GM23338 (cell line): ENCODE measurements around the gene CHGA. TPM values are rescaled to one million over a fixed set of nuclear protein-coding genes. Genes with fewer than 3 reads are reported as not detected.

Experiments
- CREB1 ChIP-seq: fragments of 250-450 bp; sonication (Bioruptor Pico); IDR thresholded peaks from 2 replicates; pipeline ENCODE4 v1.5.0; 2020; ENCODE audit warnings: low read depth, mild to moderate bottlenecking, moderate library complexity
- EZH2 ChIP-seq: fragments of 200-600 bp; sonication (generic); IDR thresholded peaks from one replicate; pipeline ENCODE4 v1.8.0; 2017; ENCODE audit warnings: antibody characterized with exemption, mild to moderate bottlenecking, low read depth; ENCODE audit not compliant: unreplicated experiment
- EZH2phosphoT487 ChIP-seq: fragments of 200-600 bp; sonication (generic); IDR thresholded peaks from one replicate; pipeline ENCODE4 v1.8.1; 2018; ENCODE audit warnings: antibody characterized with exemption; ENCODE audit not compliant: unreplicated experiment
- JUNB ChIP-seq: IDR thresholded peaks from one replicate; pipeline ENCODE4 v1.6.1; 2016; ENCODE audit warnings: antibody characterized with exemption; ENCODE audit not compliant: unreplicated experiment
- NANOG ChIP-seq: IDR thresholded peaks from 2 replicates; pipeline ENCODE4 v1.6.1; 2016; ENCODE audit warnings: antibody characterized with exemption, borderline replicate concordance
- STAT1 ChIP-seq: IDR thresholded peaks from one replicate; pipeline ENCODE4 v1.6.1; 2016; ENCODE audit warnings: antibody characterized with exemption; ENCODE audit not compliant: unreplicated experiment
- ZNF114 ChIP-seq: fragments of 250-450 bp; sonication (Bioruptor Pico); IDR thresholded peaks from 2 replicates; pipeline ENCODE4 v1.5.0; 2020; ENCODE audit warnings: mild to moderate bottlenecking, moderate library complexity
- ZNF331 ChIP-seq: fragments of 250-450 bp; sonication (Bioruptor Pico); IDR thresholded peaks from 2 replicates; pipeline ENCODE4 v1.5.0; 2020; ENCODE audit warnings: low read depth, mild to moderate bottlenecking, moderate library complexity
- polyA plus RNA-seq: library from polyadenylated mRNA; unstranded; fragments of >200 nt; fragmentation: Nextera tagmentation; extraction: Ambion mirVana; gene quantifications from 2 replicates; pipeline ENCODE4 v1.2.1, GENCODE V29; 2016
- total RNA-seq: library from RNA; depleted of rRNA; stranded (reverse); fragments of >200 nt; shearing (Covaris generic); gene quantifications from 2 replicates; pipeline ENCODE4 v1.2.3, GENCODE V29; 2014
- TF ChIP-seq, protein P1 (sequence below): fragments of 250-450 bp; sonication (Bioruptor Pico); IDR thresholded peaks from 2 replicates; pipeline ENCODE4 v1.5.0; 2020; ENCODE audit warnings: mild to moderate bottlenecking, moderate library complexity
- TF ChIP-seq, protein P2 (sequence below), 2 experiments: fragments of 200-600 bp in 1 of 2; sonication (generic) in 1 of 2; conservative IDR thresholded peaks; 2 replicates each; pipeline versions ENCODE4 v1.5.1 to v1.6.1; 2016 to 2017; ENCODE audit warnings: antibody characterized with exemption in 2 of 2, low read depth in 2 of 2, mild to moderate bottlenecking in 2 of 2, moderate library complexity in 1 of 2

CHGA gene
- total and polyA plus RNA-seq, 2 experiments from 2014 or later: 13.9 to 19.6 TPM

DNA sequence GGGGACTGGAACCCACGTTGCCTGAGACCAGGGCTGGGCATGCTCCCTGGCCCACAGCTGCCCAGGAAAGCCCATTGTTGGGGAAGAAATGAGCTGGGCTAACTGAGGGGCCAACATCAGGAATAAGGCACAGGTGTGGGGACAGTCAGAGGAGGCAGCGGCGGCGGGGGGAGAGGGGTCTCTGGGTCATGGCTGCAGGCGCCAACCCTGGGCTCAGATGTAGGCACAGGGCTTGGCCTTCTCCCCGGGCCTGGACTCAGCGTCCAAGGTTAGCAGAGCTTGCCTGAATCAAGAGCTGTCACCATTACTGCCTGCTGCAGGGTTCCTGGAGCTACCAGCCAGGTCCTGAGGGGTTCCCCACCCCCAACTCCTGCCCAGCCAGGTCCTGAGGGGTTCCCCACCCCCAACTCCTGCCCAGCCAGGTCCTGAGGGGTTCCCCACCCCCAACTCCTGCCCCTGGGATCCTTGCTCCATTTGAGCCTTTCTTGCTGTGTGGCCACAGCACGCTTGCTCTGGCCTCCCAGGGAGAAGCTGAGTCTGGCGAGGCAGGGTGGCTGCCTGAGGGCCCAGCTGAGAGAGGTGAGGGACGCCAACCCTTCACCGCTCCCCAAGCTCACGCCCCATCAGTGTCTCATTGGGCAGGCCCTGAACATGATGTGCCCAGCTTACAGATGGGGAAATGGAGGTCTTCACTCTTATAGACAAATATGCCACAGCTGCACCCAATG is 6.2 kb downstream of the CHGA start (continued):
- TF ChIP-seq, protein P1, sequence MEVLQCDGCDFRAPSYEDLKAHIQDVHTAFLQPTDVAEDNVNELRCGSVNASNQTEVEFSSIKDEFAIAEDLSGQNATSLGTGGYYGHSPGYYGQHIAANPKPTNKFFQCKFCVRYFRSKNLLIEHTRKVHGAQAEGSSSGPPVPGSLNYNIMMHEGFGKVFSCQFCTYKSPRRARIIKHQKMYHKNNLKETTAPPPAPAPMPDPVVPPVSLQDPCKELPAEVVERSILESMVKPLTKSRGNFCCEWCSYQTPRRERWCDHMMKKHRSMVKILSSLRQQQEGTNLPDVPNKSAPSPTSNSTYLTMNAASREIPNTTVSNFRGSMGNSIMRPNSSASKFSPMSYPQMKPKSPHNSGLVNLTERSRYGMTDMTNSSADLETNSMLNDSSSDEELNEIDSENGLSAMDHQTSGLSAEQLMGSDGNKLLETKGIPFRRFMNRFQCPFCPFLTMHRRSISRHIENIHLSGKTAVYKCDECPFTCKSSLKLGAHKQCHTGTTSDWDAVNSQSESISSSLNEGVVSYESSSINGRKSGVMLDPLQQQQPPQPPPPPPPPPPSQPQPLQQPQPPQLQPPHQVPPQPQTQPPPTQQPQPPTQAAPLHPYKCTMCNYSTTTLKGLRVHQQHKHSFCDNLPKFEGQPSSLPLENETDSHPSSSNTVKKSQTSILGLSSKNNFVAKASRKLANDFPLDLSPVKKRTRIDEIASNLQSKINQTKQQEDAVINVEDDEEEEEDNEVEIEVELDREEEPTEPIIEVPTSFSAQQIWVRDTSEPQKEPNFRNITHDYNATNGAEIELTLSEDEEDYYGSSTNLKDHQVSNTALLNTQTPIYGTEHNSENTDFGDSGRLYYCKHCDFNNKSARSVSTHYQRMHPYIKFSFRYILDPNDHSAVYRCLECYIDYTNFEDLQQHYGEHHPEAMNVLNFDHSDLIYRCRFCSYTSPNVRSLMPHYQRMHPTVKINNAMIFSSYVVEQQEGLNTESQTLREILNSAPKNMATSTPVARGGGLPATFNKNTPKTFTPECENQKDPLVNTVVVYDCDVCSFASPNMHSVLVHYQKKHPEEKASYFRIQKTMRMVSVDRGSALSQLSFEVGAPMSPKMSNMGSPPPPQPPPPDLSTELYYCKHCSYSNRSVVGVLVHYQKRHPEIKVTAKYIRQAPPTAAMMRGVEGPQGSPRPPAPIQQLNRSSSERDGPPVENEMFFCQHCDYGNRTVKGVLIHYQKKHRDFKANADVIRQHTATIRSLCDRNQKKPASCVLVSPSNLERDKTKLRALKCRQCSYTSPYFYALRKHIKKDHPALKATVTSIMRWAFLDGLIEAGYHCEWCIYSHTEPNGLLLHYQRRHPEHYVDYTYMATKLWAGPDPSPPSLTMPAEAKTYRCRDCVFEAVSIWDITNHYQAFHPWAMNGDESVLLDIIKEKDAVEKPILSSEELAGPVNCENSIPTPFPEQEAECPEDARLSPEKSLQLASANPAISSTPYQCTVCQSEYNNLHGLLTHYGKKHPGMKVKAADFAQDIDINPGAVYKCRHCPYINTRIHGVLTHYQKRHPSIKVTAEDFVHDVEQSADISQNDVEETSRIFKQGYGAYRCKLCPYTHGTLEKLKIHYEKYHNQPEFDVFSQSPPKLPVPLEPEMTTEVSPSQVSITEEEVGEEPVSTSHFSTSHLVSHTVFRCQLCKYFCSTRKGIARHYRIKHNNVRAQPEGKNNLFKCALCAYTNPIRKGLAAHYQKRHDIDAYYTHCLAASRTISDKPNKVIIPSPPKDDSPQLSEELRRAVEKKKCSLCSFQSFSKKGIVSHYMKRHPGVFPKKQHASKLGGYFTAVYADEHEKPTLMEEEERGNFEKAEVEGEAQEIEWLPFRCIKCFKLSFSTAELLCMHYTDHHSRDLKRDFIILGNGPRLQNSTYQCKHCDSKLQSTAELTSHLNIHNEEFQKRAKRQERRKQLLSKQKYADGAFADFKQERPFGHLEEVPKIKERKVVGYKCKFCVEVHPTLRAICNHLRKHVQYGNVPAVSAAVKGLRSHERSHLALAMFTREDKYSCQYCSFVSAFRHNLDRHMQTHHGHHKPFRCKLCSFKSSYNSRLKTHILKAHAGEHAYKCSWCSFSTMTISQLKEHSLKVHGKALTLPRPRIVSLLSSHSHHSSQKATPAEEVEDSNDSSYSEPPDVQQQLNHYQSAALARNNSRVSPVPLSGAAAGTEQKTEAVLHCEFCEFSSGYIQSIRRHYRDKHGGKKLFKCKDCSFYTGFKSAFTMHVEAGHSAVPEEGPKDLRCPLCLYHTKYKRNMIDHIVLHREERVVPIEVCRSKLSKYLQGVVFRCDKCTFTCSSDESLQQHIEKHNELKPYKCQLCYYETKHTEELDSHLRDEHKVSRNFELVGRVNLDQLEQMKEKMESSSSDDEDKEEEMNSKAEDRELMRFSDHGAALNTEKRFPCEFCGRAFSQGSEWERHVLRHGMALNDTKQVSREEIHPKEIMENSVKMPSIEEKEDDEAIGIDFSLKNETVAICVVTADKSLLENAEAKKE: no peak
- TF ChIP-seq ZNF331 (CRISPR knock-in tag): no peak
- TF ChIP-seq CREB1 (CRISPR knock-in tag): no peak
- no peak for TF ChIP-seq EZH2phosphoT487
- no peak for TF ChIP-seq STAT1
- no peak for TF ChIP-seq JUNB
- TF ChIP-seq NANOG: no peak
- TF ChIP-seq, protein P2, sequence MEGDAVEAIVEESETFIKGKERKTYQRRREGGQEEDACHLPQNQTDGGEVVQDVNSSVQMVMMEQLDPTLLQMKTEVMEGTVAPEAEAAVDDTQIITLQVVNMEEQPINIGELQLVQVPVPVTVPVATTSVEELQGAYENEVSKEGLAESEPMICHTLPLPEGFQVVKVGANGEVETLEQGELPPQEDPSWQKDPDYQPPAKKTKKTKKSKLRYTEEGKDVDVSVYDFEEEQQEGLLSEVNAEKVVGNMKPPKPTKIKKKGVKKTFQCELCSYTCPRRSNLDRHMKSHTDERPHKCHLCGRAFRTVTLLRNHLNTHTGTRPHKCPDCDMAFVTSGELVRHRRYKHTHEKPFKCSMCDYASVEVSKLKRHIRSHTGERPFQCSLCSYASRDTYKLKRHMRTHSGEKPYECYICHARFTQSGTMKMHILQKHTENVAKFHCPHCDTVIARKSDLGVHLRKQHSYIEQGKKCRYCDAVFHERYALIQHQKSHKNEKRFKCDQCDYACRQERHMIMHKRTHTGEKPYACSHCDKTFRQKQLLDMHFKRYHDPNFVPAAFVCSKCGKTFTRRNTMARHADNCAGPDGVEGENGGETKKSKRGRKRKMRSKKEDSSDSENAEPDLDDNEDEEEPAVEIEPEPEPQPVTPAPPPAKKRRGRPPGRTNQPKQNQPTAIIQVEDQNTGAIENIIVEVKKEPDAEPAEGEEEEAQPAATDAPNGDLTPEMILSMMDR (conservative IDR thresholded peaks at IDR 0.05; ENCODE audit: low read depth in 2 of 2): no peak
- TF ChIP-seq ZNF114 (CRISPR knock-in tag): no peak
- no peak for TF ChIP-seq EZH2
